MCF 10A (cell line): ENCODE results near the gene KCNG4. TPM values are rescaled to one million over a fixed set of nuclear protein-coding genes. Genes with fewer than 3 reads are reported as not detected.

ENCODE experiments used
- BruUV-seq: library from RNA; stranded (reverse); fragments of 400-500 nt; replicated peaks from 2 replicates; lab custom pipeline; 2021; lab: Mats Ljungman, UMichigan
- CTCF ChIA-PET: fragments of 300-600 bp; sonication (Branson Sonifier 250); formaldehyde crosslinking; extraction: SDS; loops from one replicate; lab custom pipeline; 2021; ENCODE audit warnings: antibody characterized with exemption, inconsistent platforms; lab: Yijun Ruan, JAX
- POLR2A ChIA-PET: fragments of 300-600, 350-650 bp; sonication (Branson Sonifier 250); formaldehyde crosslinking; extraction: SDS; loops from one replicate; lab custom pipeline; 2020; ENCODE audit warnings: antibody characterized with exemption, inconsistent platforms; lab: Yijun Ruan, JAX
- DNase-seq: peaks from one replicate; pipeline ENCODE4 v3.0.0-alpha.2; 2018; ENCODE audit not compliant: unreplicated experiment
- H3K27ac Mint-ChIP-seq: one replicate; pipeline ENCODE4 v1.8.0; 2022; ENCODE audit warnings: mild to moderate bottlenecking, low read depth, mixed read lengths; ENCODE audit not compliant: unreplicated experiment
- H3K27me3 Mint-ChIP-seq: one replicate; pipeline ENCODE4 v1.8.0; 2022; ENCODE audit warnings: mixed read lengths; ENCODE audit not compliant: insufficient read depth, unreplicated experiment
- H3K36me3 Mint-ChIP-seq: one replicate; pipeline ENCODE4 v1.8.0; 2022; ENCODE audit warnings: mild to moderate bottlenecking, moderate library complexity, mixed read lengths; ENCODE audit not compliant: insufficient read depth, unreplicated experiment
- H3K4me1 Mint-ChIP-seq: one replicate; pipeline ENCODE4 v1.8.0; 2022; ENCODE audit warnings: mixed read lengths; ENCODE audit not compliant: insufficient read depth, unreplicated experiment
- H3K4me3 Mint-ChIP-seq: one replicate; pipeline ENCODE4 v1.8.0; 2022; ENCODE audit warnings: mild to moderate bottlenecking, moderate library complexity, mixed read lengths; ENCODE audit not compliant: unreplicated experiment
- H3K9me3 Mint-ChIP-seq: one replicate; pipeline ENCODE4 v1.8.0; 2022; ENCODE audit warnings: mixed read lengths; ENCODE audit not compliant: unreplicated experiment
- CTCF ChIP-seq: fragments of 200-600 bp; IDR thresholded peaks from one replicate; pipeline ENCODE4 v1.8.0; 2022; ENCODE audit warnings: antibody characterized with exemption, mild to moderate bottlenecking; ENCODE audit not compliant: unreplicated experiment
- intact Hi-C: fragments of 100-400 bp; cut with micrococcal nuclease; formaldehyde crosslinking; loops from 2 replicates; pipeline ENCODE4 v1.14.1; 2022
- total RNA-seq: library from RNA; stranded (reverse); gene quantifications from 2 replicates; pipeline ENCODE4 v1.2.3, GENCODE V29; 2022

KCNG4 gene
- total RNA-seq, 1 experiment from 2014 or later, result not detected

GRCh38 chr16:84169765-84170310, 70.0 kb downstream of the KCNG4 start:
- CTCF ChIA-PET, result interaction anchor here (0.6 to 1.7 kb wide), 6 partner anchors 10 to 454 kb away, joined by 3 to 9 read pairs (median 4); partner anchors contain the start of gene TAF1C
- H3K27ac Mint-ChIP-seq, result no peak overlapping the region
- POLR2A ChIA-PET, result no interaction called here

More at GRCh38 chr16:84169765-84170310, 70.0 kb downstream of the KCNG4 start:
- intact Hi-C loops, result loop anchor here (10.0 kb wide), 1 partner anchor 215 kb away; the partner anchor contains the start of gene OSGIN1
- Mint-ChIP-seq H3K27me3 (peaks cover 14% of the 10 kb centered on the region), H3K4me1 (no peaks in the 10 kb centered on the region), H3K9me3 (no peaks in the 10 kb centered on the region), H3K4me3 (no peak overlapping the region), H3K36me3 (no peaks in the 10 kb centered on the region)
- no TSS peak for BruUV-seq
- DNase-seq, result no peak
- TF ChIP-seq CTCF, result no peak

Other genes starting within 250 kb of the KCNG4 start
- gene SLC38A8, start 197.2 kb downstream of the KCNG4 start, total RNA-seq, result not detected in 2 replicates
- 63.6 and 75.1 TPM in 2 replicates for gene MBTPS1, start 123.1 kb downstream of the KCNG4 start, total RNA-seq
- gene HSDL1, start 94.8 kb downstream of the KCNG4 start, total RNA-seq, result 13.3 and 20.9 TPM in 2 replicates
- not detected in 2 replicates for gene DNAAF1, start 94.7 kb downstream of the KCNG4 start, total RNA-seq
- gene TAF1C, start 53.0 kb downstream of the KCNG4 start, total RNA-seq, result 29.3 and 35.1 TPM in 2 replicates
- not detected in 2 replicates for gene ADAD2, start 48.9 kb downstream of the KCNG4 start, total RNA-seq
- gene WFDC1, start 54.9 kb upstream of the KCNG4 start, total RNA-seq, result not detected in 2 replicates
- not detected in 2 replicates for gene ATP2C2, start 128.5 kb upstream of the KCNG4 start, total RNA-seq